HepG2 (cell line): ENCODE measurements around the gene PPP1CA. TPM values are rescaled to one million over a fixed set of nuclear protein-coding genes. Genes with fewer than 3 reads are reported as not detected.

Experiments used
- ATF1 ChIP-seq: IDR thresholded peaks from 2 replicates; pipeline ENCODE4 v1.6.1; 2016; ENCODE audit warnings: mild to moderate bottlenecking, control low read depth
- ATF5 ChIP-seq: sonication (generic); formaldehyde crosslinking; IDR thresholded peaks from 2 replicates; pipeline ENCODE4 v1.4.0; 2020; ENCODE audit warnings: mild to moderate bottlenecking, low read depth, missing genetic modification reagents
- DR1 ChIP-seq: sonication (generic); formaldehyde crosslinking; IDR thresholded peaks from 2 replicates; pipeline ENCODE4 v1.8.0; 2021; ENCODE audit warnings: mild to moderate bottlenecking, missing genetic modification reagents, inconsistent platforms
- ELK4 ChIP-seq: sonication (generic); formaldehyde crosslinking; IDR thresholded peaks from 2 replicates; pipeline ENCODE4 v1.9.0; 2021; ENCODE audit warnings: missing genetic modification reagents, borderline replicate concordance
- EP300 ChIP-seq, 3 experiments: sonication (generic) in 1 of 3; formaldehyde crosslinking in 1 of 3; IDR thresholded peaks; 2 replicates each; pipeline versions ENCODE4 v1.5.1 to v1.6.1; 2011 to 2020; ENCODE audit warnings: low read depth in 2 of 3, low read length in 2 of 3, borderline replicate concordance in 1 of 3, improper control_type of control experiment in 1 of 3, mild to moderate bottlenecking in 1 of 3, missing genetic modification reagents in 1 of 3, moderate library complexity in 1 of 3
- ISL2 ChIP-seq: sonication (generic); formaldehyde crosslinking; IDR thresholded peaks from 2 replicates; pipeline ENCODE4 v1.5.0; 2020; ENCODE audit warnings: missing genetic modification reagents
- LCORL ChIP-seq, 2 experiments: fragments of 450-650 bp in 1 of 2; sonication (generic) in 1 of 2; formaldehyde crosslinking in 1 of 2; IDR thresholded peaks; 2 replicates each; pipeline versions ENCODE4 v1.5.0 to v1.6.1; 2017 to 2020; ENCODE audit warnings: antibody characterized with exemption in 1 of 2, missing genetic modification reagents in 1 of 2
- NFIB ChIP-seq: sonication (generic); formaldehyde crosslinking; IDR thresholded peaks from 2 replicates; pipeline ENCODE4 v1.9.0; 2021; ENCODE audit warnings: missing genetic modification reagents, mild to moderate bottlenecking, borderline replicate concordance
- RBAK ChIP-seq: sonication (generic); formaldehyde crosslinking; IDR thresholded peaks from 2 replicates; pipeline ENCODE4 v1.5.1; 2020; ENCODE audit warnings: mild to moderate bottlenecking, missing genetic modification reagents
- SKI ChIP-seq: fragments of 450-650 bp; IDR thresholded peaks from one replicate; pipeline ENCODE4 v1.6.1; 2018; ENCODE audit warnings: mild to moderate bottlenecking; ENCODE audit not compliant: partially characterized antibody
- STAG1 ChIP-seq: sonication (generic); formaldehyde crosslinking; IDR thresholded peaks from 2 replicates; pipeline ENCODE4 v1.4.0; 2020; ENCODE audit warnings: missing genetic modification reagents
- ZHX2 ChIP-seq, 2 experiments: sonication (generic) in 1 of 2; formaldehyde crosslinking in 1 of 2; IDR thresholded peaks; 2 replicates each; pipeline versions ENCODE4 v1.6.1 to v1.9.0; 2014 to 2022; ENCODE audit warnings: antibody characterized with exemption in 1 of 2, borderline replicate concordance in 1 of 2, inconsistent platforms in 1 of 2, low read depth in 1 of 2, missing genetic modification reagents in 1 of 2
- ZNF296 ChIP-seq: sonication (generic); formaldehyde crosslinking; conservative IDR thresholded peaks from 2 replicates; pipeline ENCODE4 v1.5.0; 2020; ENCODE audit warnings: mild to moderate bottlenecking, missing genetic modification reagents
- ZNF629 ChIP-seq: sonication (generic); formaldehyde crosslinking; conservative IDR thresholded peaks from 2 replicates; pipeline ENCODE4 v1.5.0; 2020; ENCODE audit warnings: missing genetic modification reagents
- ZNF709 ChIP-seq: sonication (generic); formaldehyde crosslinking; IDR thresholded peaks from 2 replicates; pipeline ENCODE4 v1.5.0; 2020; ENCODE audit warnings: mild to moderate bottlenecking, missing genetic modification reagents
- ZNF781 ChIP-seq: sonication (generic); formaldehyde crosslinking; IDR thresholded peaks from 2 replicates; pipeline ENCODE4 v1.5.1; 2020; ENCODE audit warnings: borderline replicate concordance, mild to moderate bottlenecking, missing genetic modification reagents; ENCODE audit errors: not compliant biosample characterization
- ZSCAN12 ChIP-seq: sonication (generic); formaldehyde crosslinking; IDR thresholded peaks from 2 replicates; pipeline ENCODE4 v1.9.0; 2021; ENCODE audit warnings: mild to moderate bottlenecking, missing genetic modification reagents
- polyA plus RNA-seq, 8 experiments: library from polyadenylated mRNA; depleted of rRNA in 3 of 8; stranded (reverse) in 7 of 8; unstranded in 1 of 8; fragments of >200 nt; fragmentation: Illumina TruSeq in 4 of 8; extraction: Trizol in 4 of 8; gene quantifications; 2 replicates each; pipeline versions ENCODE4 v1.2.1 to v1.2.3, GENCODE V29; 2011 to 2016; ENCODE audit warnings: low read depth in 4 of 8, missing spikeins in 1 of 8, mixed read lengths in 1 of 8; ENCODE audit not compliant: insufficient read depth in 1 of 8
- total RNA-seq, 5 experiments: library from RNA; depleted of rRNA; stranded (reverse); fragments of >200 nt; fragmentation: Illumina TruSeq; extraction: Trizol; gene quantifications; 2 replicates each; pipeline ENCODE4 v1.2.3, GENCODE V29; 2016; ENCODE audit warnings: low read depth in 1 of 5
- TF ChIP-seq, protein P1 (sequence below): sonication (generic); formaldehyde crosslinking; IDR thresholded peaks from 2 replicates; pipeline ENCODE4 v1.5.0; 2020; ENCODE audit warnings: missing genetic modification reagents

PPP1CA gene
- total and polyA plus RNA-seq, 2 of the 13 experiments (the other 11 are each of a cell fraction or from before 2014, with no cell fraction given): 149 to 170 TPM

DNA sequence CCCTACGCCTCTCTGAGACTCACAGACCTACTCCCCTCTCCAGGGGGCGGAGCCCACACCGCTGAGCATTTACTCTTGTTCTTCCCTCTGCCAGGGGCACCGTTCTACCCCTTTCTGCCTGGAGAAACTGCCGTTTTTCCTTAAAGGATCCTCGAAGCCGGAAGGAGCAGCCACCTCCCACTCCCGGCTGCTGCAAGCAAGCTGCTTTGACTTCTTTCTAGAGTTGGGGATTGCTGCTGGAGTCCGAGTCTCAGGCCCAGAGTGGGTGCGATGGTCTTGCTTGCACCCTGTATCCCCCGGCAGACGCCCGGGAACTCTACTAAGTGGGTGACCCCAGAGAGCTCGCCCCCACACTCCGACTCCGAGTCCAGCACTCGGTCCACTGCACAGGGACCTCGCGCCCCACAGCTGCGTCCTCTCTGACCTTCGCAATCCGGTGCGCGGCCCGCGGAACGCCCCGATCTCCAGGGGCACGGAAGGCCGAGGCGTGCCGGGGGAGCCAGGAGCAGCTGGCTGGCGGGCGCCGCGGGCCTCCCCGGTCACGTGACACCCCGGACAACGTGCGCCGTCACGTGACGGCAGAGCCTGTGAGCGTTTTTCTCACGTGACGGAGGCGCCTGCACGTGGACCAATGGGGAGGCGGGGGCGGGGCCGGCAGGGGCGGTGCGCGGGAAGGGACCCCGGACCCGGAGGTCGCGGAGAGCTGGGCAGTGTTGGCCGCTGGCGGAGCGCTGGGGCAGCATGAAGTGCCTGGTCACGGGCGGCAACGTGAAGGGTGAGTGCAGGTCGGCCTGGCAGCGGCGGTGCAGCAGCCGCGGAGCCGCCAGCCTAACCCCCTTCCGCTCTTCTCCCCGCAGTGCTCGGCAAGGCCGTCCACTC lies 10.1 kb downstream of the PPP1CA start, which contains the start of gene RAD9A (continued):
- 0 out of 2 replicates have a peak, but pooled peaks have one; percentile 28 for TF ChIP-seq ZHX2 (IDR thresholded peaks at IDR 0.05; ENCODE audit: low read depth)
- no peak for TF ChIP-seq ZHX2 (CRISPR knock-in tag; IDR thresholded peaks at IDR 0.05; ENCODE audit: borderline replicate concordance)
- TF ChIP-seq ZNF709 (CRISPR knock-in tag): peak; percentile 86; the same call in 1 of the 2 replicates
- 0 out of 2 replicates have a peak, but pooled peaks have one; percentile 25 for TF ChIP-seq ISL2 (CRISPR knock-in tag)
- 0 out of 2 replicates have a peak, but pooled peaks have one; percentile 12 for TF ChIP-seq ZNF629
- TF ChIP-seq, protein P1, sequence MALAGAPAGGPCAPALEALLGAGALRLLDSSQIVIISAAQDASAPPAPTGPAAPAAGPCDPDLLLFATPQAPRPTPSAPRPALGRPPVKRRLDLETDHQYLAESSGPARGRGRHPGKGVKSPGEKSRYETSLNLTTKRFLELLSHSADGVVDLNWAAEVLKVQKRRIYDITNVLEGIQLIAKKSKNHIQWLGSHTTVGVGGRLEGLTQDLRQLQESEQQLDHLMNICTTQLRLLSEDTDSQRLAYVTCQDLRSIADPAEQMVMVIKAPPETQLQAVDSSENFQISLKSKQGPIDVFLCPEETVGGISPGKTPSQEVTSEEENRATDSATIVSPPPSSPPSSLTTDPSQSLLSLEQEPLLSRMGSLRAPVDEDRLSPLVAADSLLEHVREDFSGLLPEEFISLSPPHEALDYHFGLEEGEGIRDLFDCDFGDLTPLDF (CRISPR knock-in tag): peak; percentile 89
- TF ChIP-seq DR1 (CRISPR knock-in tag): peak; percentile 84
- no peak for TF ChIP-seq NFIB (CRISPR knock-in tag)
- TF ChIP-seq RBAK (CRISPR knock-in tag): no peak
- no peak for TF ChIP-seq ZNF781 (CRISPR knock-in tag)
- peak; percentile 42 for TF ChIP-seq SKI
- TF ChIP-seq ATF1 (CRISPR knock-in tag): 0 out of 2 replicates have a peak, but pooled peaks have one; percentile 19
- TF ChIP-seq ELK4 (CRISPR knock-in tag): no peak
- TF ChIP-seq ZSCAN12 (CRISPR knock-in tag): no peak
- TF ChIP-seq EP300 (IDR thresholded peaks at IDR 0.05; ENCODE audit: low read depth in 2 of 2, low read length in 2 of 2): no peak
- 0 out of 2 replicates have a peak, but pooled peaks have one; percentile 57 for TF ChIP-seq EP300 (CRISPR knock-in tag; IDR thresholded peaks at IDR 0.05; ENCODE audit: borderline replicate concordance)
- TF ChIP-seq STAG1 (CRISPR knock-in tag): no peak
- TF ChIP-seq ZNF296: no peak
- peak; percentile 32; the same call in 1 of the 2 replicates for TF ChIP-seq LCORL (IDR thresholded peaks at IDR 0.05)
- 0 out of 2 replicates have a peak, but pooled peaks have one; percentile 17 for TF ChIP-seq LCORL (CRISPR knock-in tag; IDR thresholded peaks at IDR 0.05)
- peak; percentile 77; the same call in 1 of the 2 replicates for TF ChIP-seq ATF5
